Activated CD8-positive, alpha-beta memory T cell treated with anti-CD3 and anti-CD28 coated beads, Interleukin-2, amount 50 U/mL, for 48 hours (primary cell): ENCODE measurements around the gene STX5.
"Not testable (repeated sequence)": the region's sequence is repeated elsewhere in the genome, so short reads cannot be mapped to it uniquely, and the experiment has no call there.

ENCODE experiments used
- DNase-seq: peaks from one replicate; pipeline ENCODE4 v3.0.0-alpha.2; 2020

Gene STX5

DNA sequence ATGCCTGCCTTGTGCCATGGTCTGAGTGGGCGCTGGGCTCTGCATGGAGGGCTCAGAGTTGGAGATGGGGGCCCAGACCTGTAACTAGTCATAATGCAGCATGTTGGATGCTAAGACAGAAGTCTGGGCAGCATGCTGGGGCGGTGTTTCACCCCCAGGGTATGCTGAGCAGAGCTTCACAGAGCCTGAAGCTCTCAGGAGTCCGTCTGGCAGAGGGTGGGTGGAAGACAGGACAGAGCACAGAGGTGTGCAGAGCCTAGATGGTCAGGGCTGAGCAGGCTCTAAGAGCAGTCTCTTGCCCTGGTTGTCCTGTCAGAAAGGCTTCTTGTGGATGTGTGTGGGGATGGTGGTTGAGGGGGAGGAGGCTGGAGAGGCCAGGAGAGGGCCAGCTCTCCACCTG is 53.4 kb downstream of the STX5 start:
- no peak for DNase-seq

DNA sequence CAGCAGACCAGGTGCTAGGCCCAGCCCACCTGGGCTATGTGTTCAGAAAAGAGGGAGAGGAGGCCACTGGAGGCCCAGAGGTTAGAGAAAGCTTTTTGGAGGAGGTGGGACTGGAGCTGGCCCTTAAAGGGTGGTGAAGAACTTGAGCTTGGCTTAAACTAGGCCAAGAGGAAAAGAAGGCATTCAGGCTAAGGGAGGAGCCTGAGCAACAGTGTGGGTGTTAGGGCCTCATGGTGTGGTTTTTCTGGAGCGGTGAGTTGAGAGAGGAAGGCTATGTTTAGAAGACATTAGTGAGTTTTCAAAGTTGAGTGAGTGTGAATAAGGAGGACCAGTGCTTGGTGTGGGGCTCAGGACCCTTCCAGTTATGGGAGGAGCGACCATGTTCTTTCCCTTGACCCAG is 54.5 kb downstream of the STX5 start:
- no peak for DNase-seq

DNA sequence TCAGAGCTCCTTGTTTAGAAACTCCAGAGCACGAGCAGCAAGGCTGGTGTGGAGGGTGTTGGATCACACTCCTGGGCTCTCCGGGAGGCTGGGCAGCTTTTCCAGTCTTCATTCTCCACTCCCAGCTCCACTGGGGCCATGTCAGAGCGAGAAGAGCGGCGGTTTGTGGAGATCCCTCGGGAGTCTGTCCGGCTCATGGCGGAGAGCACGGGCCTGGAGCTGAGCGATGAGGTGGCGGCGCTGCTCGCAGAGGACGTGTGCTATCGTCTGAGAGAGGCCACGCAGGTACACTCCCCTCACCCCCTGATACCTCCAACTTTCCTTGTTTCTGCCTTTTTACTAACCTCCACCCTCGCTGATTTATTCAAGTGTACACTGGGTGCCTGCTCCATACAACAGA is 56.2 kb downstream of the STX5 start:
- no peak for DNase-seq

DNA sequence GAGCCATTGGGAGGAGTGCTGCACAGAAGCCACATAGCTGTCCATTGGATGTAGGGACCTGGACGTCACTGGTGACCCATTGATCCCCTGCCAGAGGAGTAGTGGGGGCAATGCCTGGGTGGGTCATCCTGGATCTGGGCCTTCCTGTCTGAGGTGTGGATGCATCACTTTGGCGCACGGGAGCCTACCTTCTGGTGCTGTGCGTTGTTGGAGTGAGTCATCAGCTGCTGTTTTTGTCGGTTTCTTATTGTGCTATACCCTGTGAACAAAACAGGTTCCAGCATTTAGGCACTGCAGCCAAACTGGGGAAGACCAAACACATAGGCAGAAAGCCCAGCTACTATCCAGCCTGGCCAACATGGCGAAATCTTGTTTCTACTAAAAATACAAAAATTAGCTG is 57.4 kb downstream of the STX5 start:
- DNase-seq = no peak

DNA sequence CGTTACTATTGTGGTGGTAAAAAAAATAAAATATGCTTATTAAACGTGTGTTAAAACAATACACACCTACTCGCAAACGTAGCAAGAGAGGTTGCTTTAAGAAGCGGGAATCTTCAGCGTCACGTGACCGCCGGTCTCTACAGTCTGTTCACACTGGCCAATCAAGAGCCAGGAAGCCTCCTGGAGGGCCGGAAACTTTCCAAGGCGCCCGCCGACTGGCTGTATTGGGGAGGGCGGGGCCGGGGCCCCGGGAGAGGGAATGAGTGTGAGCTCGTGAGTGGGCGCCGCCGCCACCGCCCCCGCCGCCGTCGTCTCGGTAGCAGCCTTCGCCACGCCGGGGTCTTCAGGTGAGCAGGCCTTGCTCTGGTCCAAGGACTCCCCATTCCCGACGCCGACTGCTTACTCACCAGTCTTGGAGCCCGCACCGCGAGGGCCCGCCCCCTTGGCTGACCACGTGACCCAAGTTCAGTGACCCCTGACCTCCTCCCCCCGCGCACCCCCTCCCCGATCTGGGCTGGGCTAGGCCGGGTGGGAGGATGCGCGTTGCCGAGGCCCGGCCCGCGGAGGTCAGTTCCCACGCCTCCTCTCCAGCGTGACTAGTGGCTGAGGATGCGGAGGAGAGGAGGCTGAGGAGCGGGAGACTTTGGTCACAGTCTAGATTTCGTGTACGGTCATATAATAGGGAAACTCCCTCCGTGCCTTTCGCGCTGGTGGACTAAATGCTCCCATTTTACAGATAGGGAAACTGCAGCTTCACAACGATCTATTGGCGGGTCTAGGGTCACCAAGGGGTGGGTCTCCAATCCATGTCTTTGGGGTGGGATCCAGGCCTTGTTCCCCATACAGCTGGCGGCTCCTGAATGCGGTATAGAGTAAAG is 60.5 kb downstream of the STX5 start, which contains the start of gene TAF6L:
TSS of gene TAF6L (plus strand) at position 253 of the 878 bp plus-strand sequence. CDS start 4,388 bp downstream, outside the sequence.
- DNase-seq = peak; percentile 97

DNA sequence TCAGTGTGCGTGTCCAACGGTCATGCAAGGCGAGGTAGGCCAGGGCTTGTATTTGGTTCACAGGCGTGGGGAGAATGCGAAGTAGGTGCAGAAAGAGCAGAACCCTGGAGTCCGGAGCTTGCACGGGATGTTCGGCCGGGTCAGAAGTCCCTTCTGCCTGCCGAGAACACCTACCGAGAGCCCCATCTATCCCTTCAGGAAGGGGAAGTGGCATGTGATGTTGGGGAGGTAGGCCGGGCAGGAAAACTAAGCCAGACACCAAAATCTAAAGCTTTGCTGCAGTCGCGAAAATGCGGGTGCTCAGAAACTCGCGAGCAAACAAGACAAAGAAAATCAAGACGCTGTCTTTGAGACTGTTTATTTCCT is 61.1 kb downstream of the STX5 start:
- peak; percentile 72 for DNase-seq

DNA sequence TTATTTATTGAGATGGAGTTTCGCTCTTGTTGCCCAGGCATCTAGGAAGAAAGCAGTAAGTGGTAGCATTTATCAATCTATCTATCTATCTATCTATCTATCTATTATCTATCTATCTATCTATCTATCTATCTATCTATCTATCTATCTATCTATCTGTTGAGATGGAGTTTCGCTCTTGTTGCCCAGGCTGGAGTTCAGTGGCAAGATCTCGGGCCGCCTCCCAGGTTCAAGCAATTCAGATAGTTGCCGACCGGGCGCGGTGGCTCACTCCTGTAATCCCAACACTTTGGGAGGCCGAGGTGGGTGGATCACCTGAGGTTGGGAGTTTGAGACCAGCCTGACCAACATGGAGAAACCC is 71.0 kb downstream of the STX5 start:
- DNase-seq = not testable (repeated sequence)

- DNase-seq = no peak
Observed at GRCh38 chr11:62757846-62758788, 73.7 kb downstream of the STX5 start.
